Testis (tissue), 3 donors: ENCODE results near the gene THSD1. TPM values are rescaled to one million over a fixed set of nuclear protein-coding genes. Genes with fewer than 3 reads are reported as not detected.

Source experiments
- DNase-seq: peaks from one replicate; pipeline ENCODE4 v3.0.0-alpha.2; 2019
- H3K27ac ChIP-seq, 2 donors: fragments of 200-600 bp; sonication (generic); one replicate each; pipeline ENCODE4 v1.5.1; 2019
- H3K27me3 ChIP-seq: fragments of 200-600 bp; sonication (generic); one replicate; pipeline ENCODE4 v1.5.1; 2019
- H3K36me3 ChIP-seq: fragments of 200-600 bp; sonication (generic); one replicate; pipeline ENCODE4 v1.5.1; 2017; ENCODE audit warnings: low read depth; ENCODE audit errors: missing control alignments
- H3K4me1 ChIP-seq: fragments of 200-600 bp; sonication (generic); one replicate; pipeline ENCODE4 v1.5.1; 2019
- H3K4me3 ChIP-seq, 2 donors: fragments of 200-600 bp; sonication (generic); one replicate each; pipeline ENCODE4 v1.5.1; 2017 to 2019
- H3K9me3 ChIP-seq: fragments of 200-600 bp; sonication (generic); one replicate; pipeline ENCODE4 v1.5.1; 2017
- CTCF ChIP-seq, 3 experiments: fragments of 450-650 bp in 2 of 3; fragments of 200-600 bp in 1 of 3; sonication (generic) in 1 of 3; IDR thresholded peaks; one replicate each; pipeline ENCODE4 v1.5.1; 2016 to 2019; ENCODE audit warnings: antibody characterized with exemption in 3 of 3, mild to moderate bottlenecking in 2 of 3, moderate library complexity in 1 of 3
- POLR2A ChIP-seq: fragments of 450-650 bp; IDR thresholded peaks from one replicate; pipeline ENCODE4 v1.6.1; 2017; ENCODE audit warnings: antibody characterized with exemption, mild to moderate bottlenecking, moderate library complexity
- WGBS, 2 donors: methylation state at CpG; one replicate each; pipeline ENCODE4 v1.1.5; 2018; 5-methylcytosine and 5-hydroxymethylcytosine counted together
- intact Hi-C: fragments of 100-400 bp; cut with DNase I; formaldehyde crosslinking; loops from one replicate; pipeline ENCODE4 v1.15.1; 2023; ENCODE audit warnings: low total_unique reads
- polyA plus RNA-seq: library from polyadenylated mRNA; stranded (reverse); fragments of 350-450 nt; fragmentation: Illumina TruSeq; extraction: RNeasy Lipid Tissue Mini Kit (QIAGEN cat#74804); gene quantifications from one replicate; pipeline ENCODE4 v1.2.3, GENCODE V29; 2014; ENCODE audit warnings: low read depth, low replicate concordance; ENCODE audit not compliant: insufficient read depth
- total RNA-seq, 2 donors: library from RNA; depleted of rRNA; stranded (reverse); fragments of >200 nt; gene quantifications; one replicate each; pipeline ENCODE4 v1.2.3, GENCODE V29; 2016

Gene THSD1
- total and polyA plus RNA-seq, 3 donors from 2014 or later = 4.4 to 4.9 (median 4.7) TPM

GRCh38 chr13:52361225-52361624 is 44.7 kb downstream of the THSD1 start:
- H3K27me3 ChIP-seq = no peaks in the 10 kb centered on the region
- no peaks in the 10 kb centered on the region for H3K9me3 ChIP-seq
- H3K36me3 ChIP-seq = no peaks in the 10 kb centered on the region
- intact Hi-C loops = no loop called here
- no peak overlapping the region for H3K27ac ChIP-seq
- no peak overlapping the region for H3K4me3 ChIP-seq
- TF ChIP-seq CTCF (IDR thresholded peaks at IDR 0.05) (no peak), POLR2A (no peak)
- WGBS, 2 donors = 59 to 73% methylated on average over 4 of the region's 4 CpGs
- no peak for DNase-seq
- no peaks in the 10 kb centered on the region for H3K4me1 ChIP-seq

- Histone ChIP-seq H3K27ac (no peak overlapping the region), H3K9me3 (no peaks in the 10 kb centered on the region), H3K27me3 (no peaks in the 10 kb centered on the region), H3K36me3 (no peaks in the 10 kb centered on the region), H3K4me3 (no peak overlapping the region), H3K4me1 (no peaks in the 10 kb centered on the region)
- intact Hi-C loops = no loop called here
- TF ChIP-seq CTCF (IDR thresholded peaks at IDR 0.05) (no peak), POLR2A (no peak)
- WGBS, 2 donors = 51 to 63% methylated on average over 4 of the region's 4 CpGs
- DNase-seq = no peak
Measured at GRCh38 chr13:52359534-52359933, 46.4 kb downstream of the THSD1 start.

- no peaks in the 10 kb centered on the region for H3K4me1 ChIP-seq
- no peaks in the 10 kb centered on the region for H3K9me3 ChIP-seq
- DNase-seq = no peak
- no peaks in the 10 kb centered on the region for H3K27me3 ChIP-seq
- intact Hi-C loops = no loop called here
- no peak overlapping the region for H3K4me3 ChIP-seq
- H3K27ac ChIP-seq = no peak overlapping the region
- 94 to 97% methylated on average over 2 of the region's 2 CpGs for WGBS, 2 donors
- no peaks in the 10 kb centered on the region for H3K36me3 ChIP-seq
- TF ChIP-seq POLR2A = no peak
- TF ChIP-seq CTCF (IDR thresholded peaks at IDR 0.05) = no peak
Measured at GRCh38 chr13:52356327-52356726, 49.6 kb downstream of the THSD1 start.

GRCh38 chr13:52353193-52353592 is 52.8 kb downstream of the THSD1 start:
- intact Hi-C loops = no loop called here
- DNase-seq = no peak
- Histone ChIP-seq H3K36me3 (no peaks in the 10 kb centered on the region), H3K4me3 (no peak overlapping the region), H3K27ac (no peak overlapping the region), H3K27me3 (no peaks in the 10 kb centered on the region), H3K9me3 (no peaks in the 10 kb centered on the region), H3K4me1 (no peaks in the 10 kb centered on the region)
- no peak for TF ChIP-seq POLR2A
- no peak for TF ChIP-seq CTCF (IDR thresholded peaks at IDR 0.05)
- 38 to 60% methylated on average over 1 of the region's 1 CpG for WGBS, 2 donors

DNA sequence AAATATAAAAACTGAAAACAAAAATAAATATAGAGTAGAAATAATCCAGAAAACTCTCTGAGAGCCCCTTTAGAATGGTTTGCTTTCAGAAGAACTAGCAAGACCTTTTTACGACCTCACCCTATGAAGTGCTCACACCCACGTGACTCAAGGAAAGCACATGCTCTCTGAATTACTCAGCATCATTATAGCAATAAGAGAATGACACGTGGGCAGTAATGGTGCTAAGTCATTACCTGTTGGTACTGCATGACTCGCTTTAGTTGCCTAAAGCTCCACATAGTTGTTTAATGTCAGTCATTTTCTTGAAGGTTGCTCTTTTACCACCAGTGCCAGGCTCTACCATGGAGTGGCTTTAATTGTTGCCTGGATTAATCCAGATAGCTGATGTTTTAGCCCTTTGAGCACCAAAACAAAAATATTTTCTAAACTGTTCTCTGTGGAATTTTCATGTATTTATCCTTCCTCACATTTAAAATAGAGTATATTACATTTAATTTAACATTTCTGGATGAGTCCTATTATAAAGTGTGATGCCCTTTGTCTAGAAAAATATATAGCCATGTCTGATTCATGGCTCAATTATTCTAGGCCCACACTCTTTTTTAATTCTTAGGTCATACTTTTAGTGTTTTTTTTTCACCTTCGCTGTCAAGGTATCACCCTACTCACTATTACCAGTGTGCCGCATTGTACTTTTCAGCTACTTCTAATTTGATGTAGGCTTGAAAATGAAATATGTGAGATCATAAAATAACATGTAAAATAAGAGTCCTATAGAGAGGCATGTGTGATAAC is 56.8 kb downstream of the THSD1 start:
- 89% methylated on average over 6 of the region's 6 CpGs for WGBS, 2 donors
- Histone ChIP-seq H3K4me3 (no peak overlapping the region), H3K36me3 (no peaks in the 10 kb centered on the region), H3K9me3 (no peaks in the 10 kb centered on the region), H3K27me3 (no peaks in the 10 kb centered on the region), H3K27ac (no peak overlapping the region), H3K4me1 (no peaks in the 10 kb centered on the region)
- TF ChIP-seq POLR2A = no peak
- no peak for TF ChIP-seq CTCF (IDR thresholded peaks at IDR 0.05)
- DNase-seq = no peak
- intact Hi-C loops = loop anchor here (10.0 kb wide), 1 partner anchor 106 kb away; the partner anchor contains the start of genes CKAP2 and VPS36
